Neuronal stem cell (in vitro differentiated cells): ENCODE data around the gene SMKR1.
A peak's percentile ranks its signal among the peaks of the same experiment; 100 is the strongest.

Experiments
- DNase-seq: peaks from one replicate; pipeline ENCODE4 v3.0.0-alpha.2; 2013; ENCODE audit warnings: low spot score
- H2AFZ ChIP-seq: one replicate; pipeline ENCODE4 v1.6.1; 2013; ENCODE audit warnings: mild to moderate bottlenecking, low read length, inconsistent platforms
- H2AK5ac ChIP-seq: 2 replicates; pipeline ENCODE4 v1.6.1; 2013; ENCODE audit warnings: low read depth, mild to moderate bottlenecking, inconsistent platforms, low read length, moderate library complexity, mixed read lengths
- H2BK120ac ChIP-seq: 2 replicates; pipeline ENCODE4 v1.6.1; 2013; ENCODE audit warnings: low read depth, mild to moderate bottlenecking, inconsistent platforms, low read length, moderate library complexity, mixed read lengths
- H2BK12ac ChIP-seq: one replicate; pipeline ENCODE4 v1.6.1; 2013; ENCODE audit warnings: low read length, inconsistent platforms
- H2BK15ac ChIP-seq: 2 replicates; pipeline ENCODE4 v1.6.1; 2013; ENCODE audit warnings: mild to moderate bottlenecking, low read length, inconsistent platforms, mixed read lengths
- H2BK5ac ChIP-seq: one replicate; pipeline ENCODE4 v1.6.1; 2013; ENCODE audit warnings: inconsistent platforms, mild to moderate bottlenecking, low read length, moderate library complexity
- H3K14ac ChIP-seq: one replicate; pipeline ENCODE4 v1.6.1; 2013; ENCODE audit warnings: low read length, inconsistent platforms
- H3K18ac ChIP-seq: 2 replicates; pipeline ENCODE4 v1.6.1; 2013; ENCODE audit warnings: low read length, inconsistent platforms
- H3K23ac ChIP-seq: 2 replicates; pipeline ENCODE4 v1.6.1; 2013; ENCODE audit warnings: low read depth, mild to moderate bottlenecking, mixed read lengths, low read length, inconsistent platforms; ENCODE audit not compliant: poor library complexity
- H3K27ac ChIP-seq: replicated peaks from 3 replicates; pipeline ENCODE4 v1.5.1; 2013; ENCODE audit warnings: low read length, inconsistent platforms
- H3K27me3 ChIP-seq, 3 experiments: 2 replicates each; pipeline ENCODE4 v1.6.1; 2013; ENCODE audit warnings: low read length in 3 of 3, mild to moderate bottlenecking in 2 of 3, inconsistent platforms in 1 of 3, low read depth in 1 of 3, mixed read lengths in 1 of 3, moderate library complexity in 1 of 3; ENCODE audit not compliant: control insufficient read depth in 3 of 3, insufficient read depth in 3 of 3
- H3K36me3 ChIP-seq, 2 donors: replicated peaks in 1 of 2; 2 replicates each; pipeline ENCODE4 v1.6.1; 2013; ENCODE audit warnings: low read length in 2 of 2; ENCODE audit not compliant: control insufficient read depth in 2 of 2, insufficient read depth in 2 of 2
- H3K4ac ChIP-seq: 2 replicates; pipeline ENCODE4 v1.6.1; 2013; ENCODE audit warnings: inconsistent platforms, mild to moderate bottlenecking, low read length, moderate library complexity
- H3K4me1 ChIP-seq, 2 donors: 1 replicate in 1 of 2; 2 replicates in 1 of 2; pipeline ENCODE4 v1.6.1; 2013; ENCODE audit warnings: low read length in 2 of 2, low read depth in 1 of 2; ENCODE audit not compliant: control insufficient read depth in 2 of 2, insufficient read depth in 1 of 2
- H3K4me2 ChIP-seq: one replicate; pipeline ENCODE4 v1.6.1; 2013; ENCODE audit warnings: mild to moderate bottlenecking, low read length, inconsistent platforms; ENCODE audit not compliant: insufficient read depth, poor library complexity, severe bottlenecking
- H3K4me3 ChIP-seq, 2 donors: 2 replicates each; pipeline ENCODE4 v1.5.1; 2013; ENCODE audit warnings: low read length in 2 of 2, mild to moderate bottlenecking in 2 of 2, inconsistent platforms in 1 of 2, moderate library complexity in 1 of 2
- H3K79me1 ChIP-seq: one replicate; pipeline ENCODE4 v1.6.1; 2013; ENCODE audit warnings: low read depth, mild to moderate bottlenecking, inconsistent platforms, low read length, moderate library complexity
- H3K9ac ChIP-seq: one replicate; pipeline ENCODE4 v1.6.1; 2013; ENCODE audit warnings: mild to moderate bottlenecking, low read depth, low read length, inconsistent platforms; ENCODE audit not compliant: poor library complexity
- H3K9me3 ChIP-seq, 2 donors: replicated peaks in 1 of 2; 2 replicates each; pipeline versions ENCODE3 to v1.6.1; 2013; ENCODE audit warnings: low read length in 2 of 2, mild to moderate bottlenecking in 2 of 2, inconsistent platforms in 1 of 2, low read depth in 1 of 2, mixed read lengths in 1 of 2, moderate library complexity in 1 of 2; ENCODE audit not compliant: control insufficient read depth in 2 of 2, insufficient read depth in 1 of 2
- H4K8ac ChIP-seq: one replicate; pipeline ENCODE4 v1.6.1; 2013; ENCODE audit warnings: low read depth, mild to moderate bottlenecking, inconsistent platforms, low read length, moderate library complexity
- H4K91ac ChIP-seq: one replicate; pipeline ENCODE4 v1.6.1; 2013; ENCODE audit warnings: low read length, low read depth, mild to moderate bottlenecking, inconsistent platforms; ENCODE audit not compliant: poor library complexity
- WGBS, 2 donors: extraction: QIAGEN DNeasy Blood & Tissue Kit; methylation state at CpG; one replicate each; pipeline ENCODE4 v1.1.7; 2013; ENCODE audit warnings: missing lambda C conversion rate in 2 of 2, mixed read lengths in 1 of 2; ENCODE audit not compliant: insufficient read length in 2 of 2, insufficient replicate concordance in 1 of 2; ENCODE audit errors: extremely low coverage in 2 of 2; 5-methylcytosine and 5-hydroxymethylcytosine counted together

Gene SMKR1

GRCh38 chr7:129519464-129519863 lies 17.1 kb downstream of the SMKR1 start:
- Histone ChIP-seq H3K27ac (no peak overlapping the region), H3K4me3 (no peak overlapping the region), H3K9ac (no peak overlapping the region), H3K27me3 (peaks cover 0 to 23% (median 0%) of the 10 kb centered on the region in 3 experiments), H3K4me2 (no peak overlapping the region), H2AFZ (no peak overlapping the region), H2BK15ac (no peak overlapping the region), H3K23ac (no peak overlapping the region), H4K8ac (no peak overlapping the region), H3K4me1 (no peaks in the 10 kb centered on the region), H2AK5ac (no peak overlapping the region), H3K36me3 (no peaks in the 10 kb centered on the region), H2BK120ac (no peak overlapping the region), H3K4ac (no peak overlapping the region), H3K18ac (no peak overlapping the region), H2BK12ac (no peak overlapping the region), H3K79me1 (no peaks in the 10 kb centered on the region), H4K91ac (no peak overlapping the region), H3K14ac (no peak overlapping the region), H3K9me3 (peaks cover 0 to 1% of the 10 kb centered on the region in 2 donors), H2BK5ac (no peak overlapping the region)
- no peak for DNase-seq
- no CpG with 5 or more reads among the region's 5 CpGs for WGBS, 2 donors

- Histone ChIP-seq H3K4me1 (no peaks in the 10 kb centered on the region), H2AFZ (peak overlapping the region; percentile 58), H2BK15ac (no peak overlapping the region), H2BK120ac (no peak overlapping the region), H3K23ac (peak overlapping the region; percentile 58), H2BK12ac (no peak overlapping the region), H3K4me2 (no peak overlapping the region), H3K4me3 (no peak overlapping the region), H3K9ac (no peak overlapping the region), H3K14ac (no peak overlapping the region), H3K27me3 (peaks cover 0 to 26% (median 0%) of the 10 kb centered on the region in 3 experiments), H3K4ac (no peak overlapping the region), H3K36me3 (no peaks in the 10 kb centered on the region), H2AK5ac (no peak overlapping the region), H4K91ac (no peak overlapping the region), H3K18ac (no peak overlapping the region), H3K79me1 (no peaks in the 10 kb centered on the region), H4K8ac (no peak overlapping the region), H2BK5ac (no peak overlapping the region), H3K9me3 (peaks cover 0 to 2% of the 10 kb centered on the region in 2 donors), H3K27ac (no peak overlapping the region)
- no peak for DNase-seq
- WGBS, 2 donors = no CpG with 5 or more reads among the region's 30 CpGs
Measured at GRCh38 chr7:129522088-129522970, 20.0 kb downstream of the SMKR1 start.

- no peak overlapping the region for H3K4me2 ChIP-seq
- H2AK5ac ChIP-seq = no peak overlapping the region
- no CpG with 5 or more reads among the region's 5 CpGs for WGBS, 2 donors
Measured at GRCh38 chr7:129522971-129523340, 20.6 kb downstream of the SMKR1 start.

GRCh38 chr7:129523924-129524323 lies 21.6 kb downstream of the SMKR1 start:
- no peak overlapping the region for H4K8ac ChIP-seq
- H3K27ac ChIP-seq = no peak overlapping the region
- no peak overlapping the region for H3K4ac ChIP-seq
- H3K9ac ChIP-seq = no peak overlapping the region
- no peak overlapping the region for H3K4me2 ChIP-seq
- DNase-seq = no peak
- H3K4me1 ChIP-seq = no peaks in the 10 kb centered on the region
- no peak overlapping the region for H3K23ac ChIP-seq
- no peak overlapping the region for H2BK120ac ChIP-seq
- H2AFZ ChIP-seq = no peak overlapping the region
- H2AK5ac ChIP-seq = no peak overlapping the region
- peaks cover 0 to 2% of the 10 kb centered on the region in 2 donors for H3K9me3 ChIP-seq
- no peak overlapping the region for H2BK15ac ChIP-seq
- H2BK5ac ChIP-seq = no peak overlapping the region
- no peak overlapping the region for H4K91ac ChIP-seq
- H3K14ac ChIP-seq = no peak overlapping the region
- H3K36me3 ChIP-seq = no peaks in the 10 kb centered on the region
- no peak overlapping the region for H3K18ac ChIP-seq
- H2BK12ac ChIP-seq = no peak overlapping the region
- peaks cover 0 to 22% (median 0%) of the 10 kb centered on the region in 3 experiments for H3K27me3 ChIP-seq
- no peak overlapping the region for H3K4me3 ChIP-seq
- H3K79me1 ChIP-seq = no peaks in the 10 kb centered on the region
- WGBS, 2 donors = no CpG with 5 or more reads among the region's 3 CpGs

More at GRCh38 chr7:129522971-129523340, 20.6 kb downstream of the SMKR1 start:
- no peak overlapping the region for H2BK15ac ChIP-seq
- H3K9me3 ChIP-seq = peaks cover 0 to 2% of the 10 kb centered on the region in 2 donors
- H3K18ac ChIP-seq = no peak overlapping the region
- no peak overlapping the region for H3K23ac ChIP-seq
- H3K27me3 ChIP-seq = peaks cover 0 to 22% (median 0%) of the 10 kb centered on the region in 3 experiments
- no peak overlapping the region for H2BK12ac ChIP-seq
- H3K4me3 ChIP-seq = no peak overlapping the region
- no peak overlapping the region for H2BK120ac ChIP-seq
- H3K27ac ChIP-seq = no peak overlapping the region
- H3K4ac ChIP-seq = no peak overlapping the region
- no peak overlapping the region for H4K91ac ChIP-seq
- no peak overlapping the region for H4K8ac ChIP-seq
- no peak for DNase-seq
- H2AFZ ChIP-seq = peak overlapping the region; percentile 58
- no peak overlapping the region for H3K9ac ChIP-seq
- H3K4me1 ChIP-seq = no peaks in the 10 kb centered on the region
- H3K14ac ChIP-seq = no peak overlapping the region
- no peaks in the 10 kb centered on the region for H3K79me1 ChIP-seq
- no peaks in the 10 kb centered on the region for H3K36me3 ChIP-seq
- no peak overlapping the region for H2BK5ac ChIP-seq
